GM12864 (cell line): Measurements from ENCODE around the gene PUM2.

ENCODE experiments used
- DNase-seq: peaks from one replicate; pipeline ENCODE4 v3.0.0-alpha.2; 2011; ENCODE audit warnings: low read depth
- H3K4me3 ChIP-seq: 2 replicates; pipeline ENCODE4 v1.5.1; 2011; ENCODE audit warnings: mild to moderate bottlenecking, low read depth, low read length, control low read depth
- TF ChIP-seq, protein P1 (sequence below): IDR thresholded peaks from 2 replicates; pipeline ENCODE4 v1.5.1; 2011; ENCODE audit warnings: low read depth, mild to moderate bottlenecking, moderate library complexity, low read length, control low read depth, inconsistent platforms; ENCODE audit errors: missing control alignments

The PUM2 gene

DNA sequence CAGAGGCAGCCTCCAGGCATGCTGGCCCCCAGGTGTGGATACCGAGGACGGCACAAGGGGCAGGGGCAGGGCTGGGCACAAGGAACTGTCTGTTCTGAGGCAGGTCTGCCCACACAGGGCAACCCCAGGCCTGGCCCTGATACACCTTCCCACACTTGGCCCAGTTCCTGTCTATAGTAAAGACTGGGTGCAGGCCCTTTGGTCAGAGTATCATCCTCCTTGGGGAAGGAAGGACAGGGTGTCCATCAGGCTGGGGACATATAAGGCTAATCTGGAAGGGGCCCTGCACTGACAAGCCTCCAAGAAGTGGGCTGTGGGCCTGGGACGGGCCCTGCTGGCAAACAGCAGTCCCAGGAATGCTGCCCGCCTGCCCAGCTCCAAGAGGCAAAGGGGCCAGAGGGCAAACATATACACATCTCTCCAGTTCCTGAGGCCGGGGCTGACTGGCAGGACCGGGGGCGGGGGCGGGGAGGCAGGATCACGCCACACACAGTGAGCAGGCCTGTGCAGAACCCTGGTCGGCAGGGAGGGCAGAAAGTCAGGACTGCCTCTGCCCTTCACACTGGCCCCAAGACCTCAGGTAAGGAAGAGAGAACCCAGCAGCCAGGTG is 144.6 kb downstream of the PUM2 start:
- TF ChIP-seq, protein P1, sequence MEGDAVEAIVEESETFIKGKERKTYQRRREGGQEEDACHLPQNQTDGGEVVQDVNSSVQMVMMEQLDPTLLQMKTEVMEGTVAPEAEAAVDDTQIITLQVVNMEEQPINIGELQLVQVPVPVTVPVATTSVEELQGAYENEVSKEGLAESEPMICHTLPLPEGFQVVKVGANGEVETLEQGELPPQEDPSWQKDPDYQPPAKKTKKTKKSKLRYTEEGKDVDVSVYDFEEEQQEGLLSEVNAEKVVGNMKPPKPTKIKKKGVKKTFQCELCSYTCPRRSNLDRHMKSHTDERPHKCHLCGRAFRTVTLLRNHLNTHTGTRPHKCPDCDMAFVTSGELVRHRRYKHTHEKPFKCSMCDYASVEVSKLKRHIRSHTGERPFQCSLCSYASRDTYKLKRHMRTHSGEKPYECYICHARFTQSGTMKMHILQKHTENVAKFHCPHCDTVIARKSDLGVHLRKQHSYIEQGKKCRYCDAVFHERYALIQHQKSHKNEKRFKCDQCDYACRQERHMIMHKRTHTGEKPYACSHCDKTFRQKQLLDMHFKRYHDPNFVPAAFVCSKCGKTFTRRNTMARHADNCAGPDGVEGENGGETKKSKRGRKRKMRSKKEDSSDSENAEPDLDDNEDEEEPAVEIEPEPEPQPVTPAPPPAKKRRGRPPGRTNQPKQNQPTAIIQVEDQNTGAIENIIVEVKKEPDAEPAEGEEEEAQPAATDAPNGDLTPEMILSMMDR = no peak
- DNase-seq = no peak
- H3K4me3 ChIP-seq = no peak overlapping the region

GRCh38 chr2:20205069-20205468 is 145.6 kb downstream of the PUM2 start:
- TF ChIP-seq, protein P1 = no peak
- DNase-seq = no peak

DNA sequence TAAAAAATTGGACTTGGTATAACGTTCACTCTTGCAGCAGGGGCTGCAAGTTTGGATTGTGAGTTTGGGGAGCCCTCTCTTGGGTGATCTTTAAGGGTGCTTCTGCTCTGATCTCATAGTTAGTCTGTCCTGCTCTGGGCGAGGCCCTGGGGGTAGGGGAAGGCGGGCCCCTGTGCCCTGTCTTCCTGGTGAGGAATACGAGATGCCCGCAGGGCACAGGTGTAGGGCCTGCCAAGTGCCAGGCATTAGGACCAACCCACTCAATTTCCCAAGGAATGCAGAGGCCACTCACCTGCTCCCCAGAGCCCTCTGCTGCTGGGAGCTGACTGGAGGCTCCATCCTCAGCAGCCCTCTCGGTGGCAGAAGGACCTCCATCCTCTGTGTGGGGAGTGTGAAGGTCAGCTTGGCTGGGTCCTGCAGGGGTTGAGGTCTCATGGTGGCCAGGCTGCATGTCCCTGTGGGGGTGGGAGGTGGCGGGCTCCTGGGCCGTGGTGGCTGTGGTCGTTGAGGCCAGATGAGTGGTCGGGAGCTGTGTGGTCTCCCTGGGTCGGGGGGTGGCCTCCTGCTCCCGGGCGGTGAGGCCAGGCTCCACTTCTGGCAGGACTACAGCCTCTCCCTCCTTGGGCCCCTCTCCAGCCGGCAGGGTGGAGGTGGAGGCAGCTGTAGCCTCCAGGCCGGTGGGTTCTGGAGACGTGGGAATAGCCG is 147.0 kb downstream of the PUM2 start:
- TF ChIP-seq, protein P1 = no peak
- no peak for DNase-seq
- H3K4me3 ChIP-seq = no peak overlapping the region

More at GRCh38 chr2:20205069-20205468, 145.6 kb downstream of the PUM2 start:
- H3K4me3 ChIP-seq = no peak overlapping the region

DNA sequence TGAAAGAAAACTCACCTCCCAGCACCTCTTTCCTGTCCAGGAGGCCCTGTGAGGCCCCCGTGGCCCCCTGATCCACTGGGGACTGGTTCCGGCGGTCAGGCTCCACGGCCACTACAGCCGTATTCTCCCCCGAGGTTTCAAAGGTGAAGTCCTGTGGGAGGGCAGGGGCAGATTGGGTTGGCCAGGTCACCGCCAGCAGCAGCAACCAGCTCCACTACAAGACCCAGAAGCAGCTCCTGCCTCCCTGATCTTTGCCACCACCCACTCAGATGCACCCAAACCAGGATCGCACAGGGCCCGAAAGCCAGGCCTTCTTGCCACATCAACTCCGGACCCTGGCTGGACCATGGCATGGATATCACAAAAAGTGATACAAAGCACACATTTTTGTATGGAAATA is 147.6 kb downstream of the PUM2 start:
- TF ChIP-seq, protein P1 = no peak
- H3K4me3 ChIP-seq = no peak overlapping the region
- DNase-seq = no peak

GRCh38 chr2:20201671-20202070 is 149.0 kb downstream of the PUM2 start:
- no peak overlapping the region for H3K4me3 ChIP-seq
- no peak for DNase-seq
- TF ChIP-seq, protein P1 = no peak

- H3K4me3 ChIP-seq = no peak overlapping the region
- TF ChIP-seq, protein P1 = no peak
- DNase-seq = no peak
Measured at GRCh38 chr2:20200697-20201555, 149.7 kb downstream of the PUM2 start.
